ENCODE measurements around the gene FTO. TPM values are rescaled to one million over a fixed set of nuclear protein-coding genes. Genes with fewer than 3 reads are reported as not detected.

Gene FTO
- total RNA-seq, 1 donor from 2014 or later: 107 TPM

- intact Hi-C loops (cut with DNase I): no loop called here
- DNase-seq (ENCODE audit: low spot score): no peak
Observed at GRCh38 chr16:54185045-54185444, 481.1 kb downstream of the FTO start.

DNA sequence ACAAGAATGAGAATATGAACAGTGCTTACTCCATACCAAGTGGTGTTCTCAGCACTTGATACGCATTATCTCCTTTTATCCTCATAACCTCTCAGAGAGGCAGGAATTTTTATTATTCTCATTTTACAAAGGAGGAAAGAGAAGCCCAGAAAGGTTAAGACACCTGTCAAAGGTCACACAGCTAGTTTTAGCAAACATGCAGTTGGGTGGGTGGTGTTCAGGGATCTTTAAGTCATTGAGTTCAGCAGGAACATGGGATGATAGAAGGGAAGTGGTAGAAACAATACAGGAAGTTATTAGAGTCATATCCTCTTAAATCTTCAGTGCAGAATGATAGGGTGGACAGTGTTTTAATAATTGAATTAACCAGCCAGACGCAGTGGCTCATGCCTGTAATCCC lies 487.2 kb downstream of the FTO start:
- ATAC-seq (no peak), DNase-seq (ENCODE audit: low spot score) (no peak)
- intact Hi-C loops (cut with DNase I): no loop called here

More at GRCh38 chr16:54185045-54185444, 481.1 kb downstream of the FTO start:
- no peak for ATAC-seq

DNA sequence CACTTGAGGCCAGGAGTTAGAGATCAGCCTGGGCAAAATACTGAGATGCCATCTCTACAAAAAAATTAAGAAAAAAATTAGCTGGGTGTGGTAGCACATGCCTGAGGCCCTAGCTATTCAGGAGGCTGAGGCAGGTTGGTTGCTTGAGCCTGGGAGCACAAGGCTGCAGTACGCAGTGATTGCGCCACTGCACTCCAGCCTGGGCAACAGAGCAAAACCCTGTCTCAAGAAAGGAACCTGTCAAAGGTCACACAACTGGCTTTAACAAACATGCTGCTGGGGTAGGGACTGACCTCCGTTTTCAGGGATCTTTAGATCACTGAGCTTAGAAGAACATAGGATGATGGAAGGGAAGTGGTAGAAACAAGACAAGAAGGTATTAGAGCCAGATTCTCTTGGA lies 487.6 kb downstream of the FTO start:
- DNase-seq (ENCODE audit: low spot score) (no peak), ATAC-seq (no peak)
- intact Hi-C loops (cut with DNase I): no loop called here

GRCh38 chr16:54193013-54193664 lies 489.2 kb downstream of the FTO start:
- ATAC-seq (no peak), DNase-seq (ENCODE audit: low spot score) (no peak)
- intact Hi-C loops (cut with DNase I): no loop called here

- intact Hi-C loops (cut with DNase I): no loop called here
- DNase-seq (ENCODE audit: low spot score) (peak; percentile 81), ATAC-seq (peak; percentile 95)
Observed at GRCh38 chr16:54193665-54194333, 489.8 kb downstream of the FTO start.

GRCh38 chr16:54194334-54194743 lies 490.4 kb downstream of the FTO start:
- intact Hi-C loops (cut with DNase I): no loop called here
- DNase-seq (ENCODE audit: low spot score) (peak; percentile 81), ATAC-seq (peak; percentile 86)

DNA sequence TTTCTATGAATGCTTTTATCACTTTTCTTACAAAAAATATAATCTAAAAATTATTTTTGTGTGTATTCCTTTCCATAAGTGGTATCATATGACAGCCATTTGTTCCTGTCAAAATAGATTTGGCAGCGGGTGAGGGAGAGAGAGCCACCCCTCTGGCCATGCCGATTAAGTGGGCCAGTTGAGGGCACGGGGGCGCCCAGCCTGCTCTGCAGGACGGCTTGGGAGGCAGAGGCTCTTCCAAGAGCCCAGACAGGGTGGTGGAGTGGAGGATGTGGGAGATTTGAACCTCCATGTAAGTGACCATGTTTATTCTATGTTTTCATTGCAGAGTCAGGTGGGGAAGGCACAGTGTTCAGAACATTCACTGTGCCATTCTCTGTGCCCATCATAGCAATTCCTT lies 493.8 kb downstream of the FTO start:
- no peak for ATAC-seq
- intact Hi-C loops (cut with DNase I): no loop called here

DNA sequence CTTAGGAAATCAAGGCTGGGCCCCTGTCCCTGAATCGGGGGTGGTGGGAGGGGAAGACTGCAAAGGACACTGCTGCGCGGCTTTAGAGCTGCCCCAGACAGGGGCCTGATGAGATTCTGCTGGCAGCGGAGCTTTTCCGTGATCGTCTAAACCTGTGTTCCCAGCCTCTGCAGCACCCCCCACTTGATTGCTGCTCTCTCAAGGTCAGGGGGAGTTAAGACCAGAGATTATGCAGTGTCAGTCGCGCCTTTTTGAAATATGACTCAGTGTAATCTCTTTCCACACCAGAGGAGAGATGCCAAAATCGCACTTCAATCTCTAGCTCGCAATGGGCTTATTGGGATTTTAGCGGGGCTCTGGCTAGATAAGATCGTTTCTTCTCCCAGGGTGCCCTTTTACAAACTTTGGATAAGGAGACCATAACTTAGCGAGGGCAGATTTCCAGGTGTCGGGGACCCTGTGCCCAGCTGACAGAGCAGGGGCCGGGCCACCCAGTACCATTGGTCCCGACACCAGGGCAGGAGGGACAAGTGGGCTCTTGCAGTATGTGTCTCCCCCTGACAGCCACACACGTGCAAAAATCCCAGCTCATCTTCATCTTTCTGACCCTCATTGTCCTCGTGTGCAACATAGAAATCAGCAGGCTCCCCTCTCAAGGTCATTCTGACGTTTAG lies 495.7 kb downstream of the FTO start:
- DNase-seq (ENCODE audit: low spot score) (no peak), ATAC-seq (no peak)
- intact Hi-C loops (cut with DNase I): no loop called here

More for the DNA sequence above, 493.8 kb downstream of the FTO start:
- DNase-seq (ENCODE audit: low spot score): no peak

DNA sequence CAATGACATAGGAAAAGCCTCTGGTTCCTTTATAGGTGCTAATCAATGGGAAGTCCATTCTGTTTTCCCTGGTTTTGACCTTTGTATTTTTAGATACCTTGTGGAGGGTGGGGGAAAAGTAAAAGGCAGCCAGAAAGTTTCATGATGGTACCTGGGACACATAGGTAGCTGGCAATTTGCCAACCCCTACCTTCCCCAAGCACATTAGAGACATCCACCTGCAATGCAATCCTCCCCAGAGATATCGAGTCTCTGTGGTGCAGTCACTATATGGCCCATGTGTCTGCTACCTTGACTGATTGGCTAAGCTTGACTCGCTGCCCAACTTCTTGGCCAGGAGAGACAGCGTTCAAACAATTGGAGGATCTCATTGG lies 496.2 kb downstream of the FTO start:
- no peak for ATAC-seq
- no peak for DNase-seq (ENCODE audit: low spot score)
- intact Hi-C loops (cut with DNase I): no loop called here

- ATAC-seq (no peak), DNase-seq (ENCODE audit: low spot score) (no peak)
- intact Hi-C loops (cut with DNase I): no loop called here
Observed at GRCh38 chr16:54200720-54201119, 496.8 kb downstream of the FTO start.

GRCh38 chr16:54201200-54201599 lies 497.2 kb downstream of the FTO start:
- DNase-seq (ENCODE audit: low spot score) (no peak), ATAC-seq (no peak)
- intact Hi-C loops (cut with DNase I): no loop called here

Other genes starting within 250 kb of the FTO start
- gene AKTIP, start 200.9 kb upstream of the FTO start, total RNA-seq: 42.8 TPM
- gene RPGRIP1L, start 297 bp upstream of the FTO start, total RNA-seq: 9.4 TPM

Data from sciatic nerve (tissue), 2 donors.